Measurements from ENCODE around the gene LRRC15.

The LRRC15 gene

DNA sequence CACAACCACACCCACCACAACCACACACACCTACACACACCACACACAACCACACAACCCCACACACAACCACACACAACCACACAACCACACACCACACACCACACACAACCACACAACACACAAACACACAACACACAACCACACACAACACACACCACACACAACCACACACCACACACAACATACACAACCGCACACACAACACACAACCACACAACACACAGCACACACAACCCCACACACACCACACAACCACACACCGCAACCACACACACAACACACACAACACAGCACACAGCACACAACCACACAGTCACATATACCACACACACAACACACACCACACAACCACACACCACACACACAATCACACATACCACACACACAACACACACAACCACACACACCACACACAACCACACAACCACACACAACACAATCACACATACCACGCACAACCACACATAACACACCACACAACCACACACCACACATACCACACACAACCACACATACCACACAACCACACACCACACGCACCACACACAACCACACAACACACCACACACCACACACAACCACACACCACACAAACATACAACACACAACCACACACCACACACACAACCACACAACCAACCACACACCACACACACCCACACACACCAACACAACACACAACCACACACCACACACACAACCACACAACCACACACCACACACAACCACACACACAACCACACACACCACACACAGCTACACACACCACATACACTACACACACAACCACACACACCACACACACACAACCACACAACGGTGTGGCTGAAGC lies 42.1 kb downstream of the LRRC15 start:
- DNase-seq: no peak
- Histone ChIP-seq H3K27me3 (ENCODE audit: insufficient read depth, low read depth, severe bottlenecking) (no peaks in the 10 kb centered on the region), H3K9me3 (ENCODE audit: severe bottlenecking) (no peaks in the 10 kb centered on the region), H3K27ac (no peak overlapping the region), H3K36me3 (no peaks in the 10 kb centered on the region), H3K4me3 (ENCODE audit: low read depth, low read length) (no peak overlapping the region)
- TF ChIP-seq, protein P1, sequence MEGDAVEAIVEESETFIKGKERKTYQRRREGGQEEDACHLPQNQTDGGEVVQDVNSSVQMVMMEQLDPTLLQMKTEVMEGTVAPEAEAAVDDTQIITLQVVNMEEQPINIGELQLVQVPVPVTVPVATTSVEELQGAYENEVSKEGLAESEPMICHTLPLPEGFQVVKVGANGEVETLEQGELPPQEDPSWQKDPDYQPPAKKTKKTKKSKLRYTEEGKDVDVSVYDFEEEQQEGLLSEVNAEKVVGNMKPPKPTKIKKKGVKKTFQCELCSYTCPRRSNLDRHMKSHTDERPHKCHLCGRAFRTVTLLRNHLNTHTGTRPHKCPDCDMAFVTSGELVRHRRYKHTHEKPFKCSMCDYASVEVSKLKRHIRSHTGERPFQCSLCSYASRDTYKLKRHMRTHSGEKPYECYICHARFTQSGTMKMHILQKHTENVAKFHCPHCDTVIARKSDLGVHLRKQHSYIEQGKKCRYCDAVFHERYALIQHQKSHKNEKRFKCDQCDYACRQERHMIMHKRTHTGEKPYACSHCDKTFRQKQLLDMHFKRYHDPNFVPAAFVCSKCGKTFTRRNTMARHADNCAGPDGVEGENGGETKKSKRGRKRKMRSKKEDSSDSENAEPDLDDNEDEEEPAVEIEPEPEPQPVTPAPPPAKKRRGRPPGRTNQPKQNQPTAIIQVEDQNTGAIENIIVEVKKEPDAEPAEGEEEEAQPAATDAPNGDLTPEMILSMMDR (IDR thresholded peaks at IDR 0.05; ENCODE audit: low read depth, low read length): no peak

DNA sequence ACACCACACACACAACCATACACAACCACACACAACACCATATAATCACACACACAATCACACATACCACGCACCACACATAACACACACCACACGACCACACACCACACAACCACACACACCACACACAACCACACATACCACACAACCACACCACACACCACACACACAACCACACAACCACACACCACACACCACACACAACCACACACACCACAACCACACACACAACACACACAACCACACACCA lies 42.6 kb downstream of the LRRC15 start:
- no peak overlapping the region for H3K27ac ChIP-seq
- no peak overlapping the region for H3K4me3 ChIP-seq (ENCODE audit: low read depth, low read length)
- no peak for DNase-seq
- H3K36me3 ChIP-seq: no peaks in the 10 kb centered on the region
- H3K9me3 ChIP-seq (ENCODE audit: severe bottlenecking): no peaks in the 10 kb centered on the region
- no peaks in the 10 kb centered on the region for H3K27me3 ChIP-seq (ENCODE audit: insufficient read depth, low read depth, severe bottlenecking)
- TF ChIP-seq, protein P1 (IDR thresholded peaks at IDR 0.05; ENCODE audit: low read depth, low read length): no peak

GRCh38 chr3:194326192-194326967 lies 43.2 kb downstream of the LRRC15 start:
- H3K27ac ChIP-seq: peak overlapping the region; percentile 61
- H3K36me3 ChIP-seq: no peaks in the 10 kb centered on the region
- TF ChIP-seq, protein P1 (IDR thresholded peaks at IDR 0.05; ENCODE audit: low read depth, low read length): no peak
- no peaks in the 10 kb centered on the region for H3K9me3 ChIP-seq (ENCODE audit: severe bottlenecking)
- H3K27me3 ChIP-seq (ENCODE audit: insufficient read depth, low read depth, severe bottlenecking): no peaks in the 10 kb centered on the region
- peak; percentile 53 for DNase-seq
- H3K4me3 ChIP-seq (ENCODE audit: low read depth, low read length): no peak overlapping the region

DNA sequence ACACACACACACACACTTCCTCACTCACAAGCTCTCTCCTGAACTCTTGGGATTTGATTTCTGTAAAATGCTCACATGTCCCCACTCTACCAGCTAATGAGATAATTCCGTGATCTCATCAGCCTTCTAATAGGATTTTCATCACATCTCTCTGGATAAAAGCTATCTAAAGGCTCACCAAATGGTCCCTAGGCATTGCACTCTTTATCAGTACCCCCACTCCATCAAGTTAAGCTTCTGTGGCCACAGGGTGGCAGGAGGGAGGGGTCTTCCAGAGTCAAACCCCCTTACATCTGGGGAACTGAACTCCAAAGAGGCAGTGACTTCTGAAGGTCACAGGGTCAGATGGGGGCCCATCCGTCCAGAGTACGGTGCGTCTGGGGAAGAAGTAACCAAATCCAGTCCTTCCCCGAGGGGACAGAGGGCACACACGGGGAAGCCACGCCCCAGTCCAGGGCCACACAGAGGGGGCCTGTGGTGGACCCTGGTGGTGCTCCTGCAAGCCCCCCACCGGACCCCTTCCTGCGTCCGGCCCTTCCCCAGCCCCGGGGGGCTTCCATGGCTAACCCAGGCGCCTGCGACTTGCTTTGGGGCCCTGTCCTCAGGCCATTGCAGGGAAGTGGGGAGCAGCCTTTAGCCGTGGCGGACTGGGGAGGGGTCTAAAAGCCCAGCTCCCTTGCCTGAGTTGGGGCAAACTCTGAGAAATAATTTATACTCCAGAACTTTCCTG lies 44.0 kb downstream of the LRRC15 start:
- DNase-seq: peak; percentile 21
- H3K27ac ChIP-seq: peak overlapping the region; percentile 61
- H3K27me3 ChIP-seq (ENCODE audit: insufficient read depth, low read depth, severe bottlenecking): no peaks in the 10 kb centered on the region

GRCh38 chr3:194324823-194325327 lies 44.7 kb downstream of the LRRC15 start:
- Histone ChIP-seq H3K4me3 (ENCODE audit: low read depth, low read length) (no peak overlapping the region), H3K36me3 (no peaks in the 10 kb centered on the region), H3K27me3 (ENCODE audit: insufficient read depth, low read depth, severe bottlenecking) (no peaks in the 10 kb centered on the region), H3K27ac (no peak overlapping the region), H3K9me3 (ENCODE audit: severe bottlenecking) (no peaks in the 10 kb centered on the region)
- TF ChIP-seq, protein P1 (IDR thresholded peaks at IDR 0.05; ENCODE audit: low read depth, low read length): no peak
- DNase-seq: no peak

More for the DNA sequence above, 44.0 kb downstream of the LRRC15 start:
- Histone ChIP-seq H3K4me3 (ENCODE audit: low read depth, low read length) (no peak overlapping the region; the same call in 1 of the 2 replicates), H3K9me3 (ENCODE audit: severe bottlenecking) (no peaks in the 10 kb centered on the region), H3K36me3 (no peaks in the 10 kb centered on the region)
- TF ChIP-seq, protein P1 (IDR thresholded peaks at IDR 0.05; ENCODE audit: low read depth, low read length): no peak

Data from WERI-Rb-1 (cell line).